Karpas-422 (cell line): Measurements from ENCODE around the gene PBRM1. TPM values are rescaled to one million over a fixed set of nuclear protein-coding genes. Genes with fewer than 3 reads are reported as not detected.

Experiments used
- DNase-seq: peaks from one replicate; pipeline ENCODE4 v3.0.0-alpha.2; 2015
- H2AFZ ChIP-seq: fragments of 200-600 bp; sonication (generic); 2 replicates; pipeline ENCODE4 v1.6.1; 2014; ENCODE audit warnings: antibody characterized with exemption, low read length, mixed read lengths
- H3K27ac ChIP-seq: fragments of 200-600 bp; sonication (generic); 2 replicates; pipeline ENCODE4 v1.5.1; 2014; ENCODE audit warnings: mild to moderate bottlenecking, low read length, moderate library complexity
- H3K27me3 ChIP-seq: fragments of 200-600 bp; sonication (generic); 2 replicates; pipeline ENCODE4 v1.6.1; 2014; ENCODE audit warnings: low read length, mixed read lengths
- H3K36me3 ChIP-seq: fragments of 200-600 bp; sonication (generic); 2 replicates; pipeline ENCODE4 v1.6.1; 2014; ENCODE audit warnings: low read length, mixed read lengths; ENCODE audit not compliant: insufficient read depth
- H3K4me1 ChIP-seq: fragments of 200-600 bp; sonication (generic); 2 replicates; pipeline ENCODE4 v1.6.1; 2014; ENCODE audit warnings: mild to moderate bottlenecking, low read length, mixed read lengths
- H3K4me2 ChIP-seq: fragments of 200-600 bp; sonication (generic); 2 replicates; pipeline ENCODE4 v1.6.1; 2014; ENCODE audit warnings: low read length, low read depth, mild to moderate bottlenecking; ENCODE audit not compliant: poor library complexity, severe bottlenecking
- H3K4me3 ChIP-seq: fragments of 200-600 bp; sonication (generic); 2 replicates; pipeline ENCODE4 v1.5.1; 2014; ENCODE audit warnings: mild to moderate bottlenecking, antibody characterized with exemption, low read length, mixed read lengths
- H3K79me2 ChIP-seq: fragments of 200-600 bp; sonication (generic); 2 replicates; pipeline ENCODE4 v1.6.1; 2014; ENCODE audit warnings: mild to moderate bottlenecking, low read length, mixed read lengths
- H3K9ac ChIP-seq: fragments of 200-600 bp; sonication (generic); 2 replicates; pipeline ENCODE4 v1.6.0; 2014; ENCODE audit warnings: low read length
- H3K9me2 ChIP-seq: fragments of 200-600 bp; sonication (generic), shearing (Covaris generic); replicated peaks from 2 replicates; pipeline ENCODE4 v1.6.0; 2014; ENCODE audit warnings: mild to moderate bottlenecking, low read length, moderate library complexity; ENCODE audit not compliant: insufficient read depth
- H3K9me3 ChIP-seq: fragments of 300-700, 200-600 bp; sonication (generic); 2 replicates; pipeline ENCODE4 v1.6.1; 2014; ENCODE audit warnings: low read length, mixed read lengths
- H4K20me1 ChIP-seq: fragments of 200-600 bp; sonication (generic); 2 replicates; pipeline ENCODE4 v1.6.1; 2014; ENCODE audit warnings: mild to moderate bottlenecking, antibody characterized with exemption, low read length, low read depth; ENCODE audit not compliant: insufficient read depth
- total RNA-seq: library from RNA; depleted of rRNA; stranded (reverse); fragments of >200 nt; shearing (Covaris generic); gene quantifications from 2 replicates; pipeline ENCODE4 v1.2.3, GENCODE V29; 2014; ENCODE audit warnings: low replicate concordance

PBRM1 gene
- total RNA-seq, 1 experiment from 2014 or later = 53.3 TPM

- peak overlapping the region; percentile 78; the same call in 1 of the 2 replicates for H3K27ac ChIP-seq
- H3K4me3 ChIP-seq = peak overlapping the region; percentile 96
- H3K79me2 ChIP-seq = peaks cover 62% of the 10 kb centered on the region
These were observed 147.8 kb downstream of the PBRM1 start for GRCh38 chr3:52537726-52538421.

GRCh38 chr3:52537165-52537620 is 148.5 kb downstream of the PBRM1 start:
- no peak overlapping the region for H2AFZ ChIP-seq
- H4K20me1 ChIP-seq = peaks cover 13% of the 10 kb centered on the region; the same call in 1 of the 2 replicates
- H3K27ac ChIP-seq = peak overlapping the region; percentile 78; the same call in 1 of the 2 replicates
- H3K4me2 ChIP-seq = peak overlapping the region; percentile 93
- DNase-seq = no peak
- peak overlapping the region; percentile 98 for H3K9ac ChIP-seq
- H3K36me3 ChIP-seq = peaks cover 17% of the 10 kb centered on the region
- no peaks in the 10 kb centered on the region for H3K9me2 ChIP-seq
- no peaks in the 10 kb centered on the region for H3K27me3 ChIP-seq
- H3K79me2 ChIP-seq = peaks cover 69% of the 10 kb centered on the region
- peaks cover 41% of the 10 kb centered on the region for H3K4me1 ChIP-seq
- H3K4me3 ChIP-seq = peak overlapping the region; percentile 96
- H3K9me3 ChIP-seq = no peaks in the 10 kb centered on the region

More at GRCh38 chr3:52537726-52538421, 147.8 kb downstream of the PBRM1 start:
- peak overlapping the region; percentile 93 for H3K4me2 ChIP-seq
- no peaks in the 10 kb centered on the region for H3K9me3 ChIP-seq
- peaks cover 13% of the 10 kb centered on the region; the same call in 1 of the 2 replicates for H4K20me1 ChIP-seq
- no peak for DNase-seq
- no peak overlapping the region for H2AFZ ChIP-seq
- peaks cover 17% of the 10 kb centered on the region for H3K36me3 ChIP-seq
- H3K9ac ChIP-seq = peak overlapping the region; percentile 98
- no peaks in the 10 kb centered on the region for H3K27me3 ChIP-seq
- H3K4me1 ChIP-seq = peaks cover 38% of the 10 kb centered on the region
- H3K9me2 ChIP-seq = no peaks in the 10 kb centered on the region

- peak; percentile 99 for DNase-seq
- peaks cover 70% of the 10 kb centered on the region for H3K79me2 ChIP-seq
- peak within 1 kb of the TSS; percentile 98 for H3K9ac ChIP-seq
These were observed 149.1 kb downstream of the PBRM1 start, which contains the start of gene UQCC5 for GRCh38 chr3:52536369-52537164. Gene UQCC5 (plus strand): TSS chr3:52536605. CDS start chr3:52536756, 151 bp downstream.

GRCh38 chr3:52536112-52536368 is 149.7 kb downstream of the PBRM1 start:
- Histone ChIP-seq H3K9me2 (no peaks in the 10 kb centered on the region), H4K20me1 (peaks cover 13% of the 10 kb centered on the region; the same call in 1 of the 2 replicates), H3K27ac (no peak overlapping the region), H3K4me2 (peak overlapping the region; percentile 53), H3K79me2 (peaks cover 70% of the 10 kb centered on the region), H3K9ac (peak overlapping the region; percentile 30; the same call in 1 of the 2 replicates), H2AFZ (peak overlapping the region; percentile 22; the same call in 1 of the 2 replicates), H3K4me1 (peaks cover 46% of the 10 kb centered on the region), H3K4me3 (peak overlapping the region; percentile 35; the same call in 1 of the 2 replicates), H3K9me3 (no peaks in the 10 kb centered on the region), H3K36me3 (peaks cover 7% of the 10 kb centered on the region), H3K27me3 (no peaks in the 10 kb centered on the region)
- no peak for DNase-seq

More at GRCh38 chr3:52536369-52537164, 149.1 kb downstream of the PBRM1 start, which contains the start of gene UQCC5:
- H3K27ac ChIP-seq = peak within 1 kb of the TSS; percentile 78
- H2AFZ ChIP-seq = peak within 1 kb of the TSS; percentile 75; the same call in 1 of the 2 replicates
- H4K20me1 ChIP-seq = peaks cover 13% of the 10 kb centered on the region; the same call in 1 of the 2 replicates
- H3K27me3 ChIP-seq = no peaks in the 10 kb centered on the region
- H3K36me3 ChIP-seq = peaks cover 13% of the 10 kb centered on the region
- peak within 1 kb of the TSS; percentile 96 for H3K4me3 ChIP-seq
- H3K9me2 ChIP-seq = no peaks in the 10 kb centered on the region
- H3K4me1 ChIP-seq = peaks cover 46% of the 10 kb centered on the region
- H3K9me3 ChIP-seq = no peaks in the 10 kb centered on the region
- H3K4me2 ChIP-seq = peak within 1 kb of the TSS; percentile 93

- Histone ChIP-seq H4K20me1 (peaks cover 13% of the 10 kb centered on the region; the same call in 1 of the 2 replicates), H2AFZ (peak overlapping the region; percentile 22; the same call in 1 of the 2 replicates), H3K4me2 (peak overlapping the region; percentile 53), H3K27me3 (no peaks in the 10 kb centered on the region), H3K79me2 (peaks cover 70% of the 10 kb centered on the region), H3K9me3 (no peaks in the 10 kb centered on the region), H3K27ac (no peak overlapping the region), H3K36me3 (peaks cover 3% of the 10 kb centered on the region), H3K9me2 (no peaks in the 10 kb centered on the region), H3K4me1 (peaks cover 46% of the 10 kb centered on the region), H3K4me3 (peak overlapping the region; percentile 35; the same call in 1 of the 2 replicates), H3K9ac (peak overlapping the region; percentile 30; the same call in 1 of the 2 replicates)
- DNase-seq = no peak
These were observed 150.2 kb downstream of the PBRM1 start for GRCh38 chr3:52535411-52536111.

- H3K4me1 ChIP-seq = peaks cover 46% of the 10 kb centered on the region
- H3K79me2 ChIP-seq = peaks cover 63% of the 10 kb centered on the region
- H3K27ac ChIP-seq = no peak overlapping the region
- DNase-seq = no peak
- peaks cover 13% of the 10 kb centered on the region; the same call in 1 of the 2 replicates for H4K20me1 ChIP-seq
- no peaks in the 10 kb centered on the region for H3K27me3 ChIP-seq
- H3K4me2 ChIP-seq = peak overlapping the region; percentile 65
- H3K4me3 ChIP-seq = peak overlapping the region; percentile 73
- H3K9me2 ChIP-seq = no peaks in the 10 kb centered on the region
- H2AFZ ChIP-seq = no peak overlapping the region
- H3K9me3 ChIP-seq = no peaks in the 10 kb centered on the region
- H3K9ac ChIP-seq = peak overlapping the region; percentile 77
- no peaks in the 10 kb centered on the region for H3K36me3 ChIP-seq
These were observed 151.2 kb downstream of the PBRM1 start for GRCh38 chr3:52534281-52535183.

- Histone ChIP-seq H3K9ac (peak within 1 kb of the TSS; percentile 84), H3K79me2 (peaks cover 56% of the 10 kb centered on the region), H3K9me2 (no peaks in the 10 kb centered on the region), H3K27me3 (no peaks in the 10 kb centered on the region), H3K27ac (peak within 1 kb of the TSS; percentile 50), H3K36me3 (no peaks in the 10 kb centered on the region), H2AFZ (no peak within 1 kb of the TSS), H3K9me3 (no peaks in the 10 kb centered on the region), H3K4me1 (peaks cover 41% of the 10 kb centered on the region), H3K4me3 (peak within 1 kb of the TSS; percentile 74), H3K4me2 (peak within 1 kb of the TSS; percentile 70), H4K20me1 (peaks cover 13% of the 10 kb centered on the region; the same call in 1 of the 2 replicates)
- peak; percentile 87 for DNase-seq
These were observed 152.0 kb downstream of the PBRM1 start, which contains the start of gene NT5DC2 for GRCh38 chr3:52533623-52534280. Gene NT5DC2 (minus strand): TSS chr3:52533857. CDS start chr3:52533737, 120 bp downstream.
